ENCODE measurements around the gene PRKCE.

The PRKCE gene

GRCh38 chr2:45634223-45634622 lies 17.3 kb upstream of the PRKCE start:
- no peak for DNase-seq

- no peak for DNase-seq
Measured at GRCh38 chr2:45636008-45636407, 15.5 kb upstream of the PRKCE start.

- no peak for DNase-seq
Measured at GRCh38 chr2:45637440-45637839, 14.0 kb upstream of the PRKCE start.

GRCh38 chr2:45640576-45640975 lies 10.9 kb upstream of the PRKCE start:
- DNase-seq = no peak

- no peak for DNase-seq
Measured at GRCh38 chr2:45643095-45643494, 8.4 kb upstream of the PRKCE start.

- peak; percentile 81 to 84 for DNase-seq
Measured at GRCh38 chr2:45643543-45644542, 7.6 kb upstream of the PRKCE start.

GRCh38 chr2:45646289-45646688 lies 5.2 kb upstream of the PRKCE start:
- no peak for DNase-seq

- no peak for DNase-seq
Measured at GRCh38 chr2:45647356-45647755, 4.1 kb upstream of the PRKCE start.

- DNase-seq = no peak
Measured at GRCh38 chr2:45647986-45648520, 3.4 kb upstream of the PRKCE start.

GRCh38 chr2:45648636-45649035 lies 2.8 kb upstream of the PRKCE start:
- no peak for DNase-seq

GRCh38 chr2:45649462-45649857 lies 2.0 kb upstream of the PRKCE start:
- no peak for DNase-seq

GRCh38 chr2:45649858-45650811 lies 1.3 kb upstream of the PRKCE start:
- peak; percentile 76 to 77 for DNase-seq

GRCh38 chr2:45650851-45651414 lies 542 bp upstream of the PRKCE start:
- DNase-seq = peak; percentile 92

GRCh38 chr2:45652090-45653031 lies 886 bp downstream of the PRKCE start:
- DNase-seq = peak; percentile 54 to 59

- no peak for DNase-seq
Measured at GRCh38 chr2:45653122-45653913, 1.8 kb downstream of the PRKCE start.

GRCh38 chr2:45654250-45654649 lies 2.8 kb downstream of the PRKCE start:
- no peak for DNase-seq

GRCh38 chr2:45661828-45662227 lies 10.4 kb downstream of the PRKCE start:
- DNase-seq = no peak

- no peak for DNase-seq
Measured at GRCh38 chr2:45664635-45665261, 13.3 kb downstream of the PRKCE start.

- DNase-seq = no peak
Measured at GRCh38 chr2:45668509-45668908, 17.0 kb downstream of the PRKCE start.

- DNase-seq = no peak
Measured at GRCh38 chr2:45669032-45669486, 17.6 kb downstream of the PRKCE start.
